H1 (cell line): ENCODE measurements around the gene VAMP2. TPM values are rescaled to one million over a fixed set of nuclear protein-coding genes. Genes with fewer than 3 reads are reported as not detected.

Experiments used
- CBX5 ChIP-seq: fragments of 300-800, 300-1000 bp; sonication (generic); IDR thresholded peaks from 2 replicates; pipeline ENCODE4 v1.7.1; 2016; ENCODE audit warnings: antibody characterized with exemption, low read length, low read depth
- EGR1 ChIP-seq: IDR thresholded peaks from 2 replicates; pipeline ENCODE4 v1.6.1; 2011; ENCODE audit warnings: low read depth, low read length, borderline replicate concordance
- HDAC6 ChIP-seq: IDR thresholded peaks from one replicate; pipeline ENCODE4 v1.7.1; 2012; ENCODE audit warnings: low read depth, mild to moderate bottlenecking, inconsistent platforms, low read length, moderate library complexity
- RBBP5 ChIP-seq: IDR thresholded peaks from 2 replicates; pipeline ENCODE4 v1.7.1; 2012; ENCODE audit warnings: low read depth, mild to moderate bottlenecking, inconsistent platforms, low read length, moderate library complexity, borderline replicate concordance
- SIRT6 ChIP-seq: IDR thresholded peaks from one replicate; pipeline ENCODE4 v1.7.1; 2012; ENCODE audit warnings: low read length, inconsistent platforms
- TAF7 ChIP-seq: optimal IDR thresholded peaks from 2 replicates; pipeline ENCODE3; 2011; ENCODE audit warnings: low read depth, mild to moderate bottlenecking, inconsistent platforms, low read length, moderate library complexity, borderline replicate concordance
- polyA plus RNA-seq, 7 experiments: library from polyadenylated mRNA; depleted of rRNA in 3 of 7; stranded (reverse) in 5 of 7; unstranded in 2 of 7; fragments of >200 nt in 5 of 7; fragments of 200-250 nt in 2 of 7; gene quantifications; 1 replicate in 5 of 7; 2 replicates in 1 of 7; 4 replicates in 1 of 7; pipeline versions ENCODE4 v1.2.1 to v1.2.3, GENCODE V29; 2011 to 2013; ENCODE audit warnings: missing spikeins in 2 of 7, mixed read lengths in 2 of 7
- total RNA-seq: library from RNA; stranded (reverse); fragmentation: NEBNext Ultra II Directional; extraction: Animal tissue kit (Norgen Biotek cat#: 25700); gene quantifications from 2 replicates; pipeline ENCODE4 v1.2.1, GENCODE V29; 2021
- TF ChIP-seq, protein P1 (sequence below): IDR thresholded peaks from 2 replicates; pipeline ENCODE4 v1.6.1; 2012; ENCODE audit warnings: inconsistent platforms

The VAMP2 gene
- total and polyA plus RNA-seq, 2 of the 8 experiments (the other 6 are each of a cell fraction or from before 2014, with no cell fraction given) = 19.3 to 20.5 TPM

- TF ChIP-seq CBX5 = no peak
- TF ChIP-seq RBBP5 = 0 out of 2 replicates have a peak, but pooled peaks have one; percentile 59
- TF ChIP-seq, protein P1, sequence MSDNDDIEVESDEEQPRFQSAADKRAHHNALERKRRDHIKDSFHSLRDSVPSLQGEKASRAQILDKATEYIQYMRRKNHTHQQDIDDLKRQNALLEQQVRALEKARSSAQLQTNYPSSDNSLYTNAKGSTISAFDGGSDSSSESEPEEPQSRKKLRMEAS = peak; percentile 77
- no peak for TF ChIP-seq TAF7
- peak; percentile 57; the same call in 1 of the 2 replicates for TF ChIP-seq EGR1
- no peak for TF ChIP-seq SIRT6
- TF ChIP-seq HDAC6 = no peak
Measured at GRCh38 chr17:8192070-8192815, 29.5 kb upstream of the VAMP2 start (continued).
